Tibial nerve (tissue), 4 donors: ENCODE results near the gene KCNH3.

Experiments used
- EP300 ChIP-seq, 2 donors: sonication (generic); formaldehyde crosslinking; IDR thresholded peaks; one replicate each; pipeline ENCODE4 v1.6.1; 2017; ENCODE audit warnings: antibody characterized with exemption in 2 of 2, mild to moderate bottlenecking in 1 of 2
- TF ChIP-seq, protein P1 (sequence below), 5 experiments: fragments of 200-600 bp in 3 of 5; fragments of 450-650 bp in 2 of 5; sonication (generic) in 3 of 5; IDR thresholded peaks; one replicate each; pipeline ENCODE4 v1.5.1; 2016 to 2019; ENCODE audit warnings: antibody characterized with exemption in 5 of 5, mild to moderate bottlenecking in 3 of 5, moderate library complexity in 2 of 5

DNA sequence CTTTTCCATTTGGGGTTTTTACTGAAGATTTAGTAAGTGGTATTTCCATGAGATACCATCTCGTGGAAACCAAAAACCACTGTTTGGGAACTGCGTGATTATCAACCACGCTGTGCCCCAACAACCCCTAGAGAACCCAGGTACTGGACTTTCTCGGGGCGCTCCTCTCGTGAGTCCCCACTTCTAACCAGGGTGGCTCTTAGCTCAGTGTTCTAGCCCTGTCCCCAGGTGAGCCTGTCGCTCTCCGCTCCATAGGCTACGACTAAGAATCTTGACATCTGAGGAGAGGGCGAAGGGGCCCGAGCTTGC is 28.4 kb downstream of the KCNH3 start:
- TF ChIP-seq, protein P1, sequence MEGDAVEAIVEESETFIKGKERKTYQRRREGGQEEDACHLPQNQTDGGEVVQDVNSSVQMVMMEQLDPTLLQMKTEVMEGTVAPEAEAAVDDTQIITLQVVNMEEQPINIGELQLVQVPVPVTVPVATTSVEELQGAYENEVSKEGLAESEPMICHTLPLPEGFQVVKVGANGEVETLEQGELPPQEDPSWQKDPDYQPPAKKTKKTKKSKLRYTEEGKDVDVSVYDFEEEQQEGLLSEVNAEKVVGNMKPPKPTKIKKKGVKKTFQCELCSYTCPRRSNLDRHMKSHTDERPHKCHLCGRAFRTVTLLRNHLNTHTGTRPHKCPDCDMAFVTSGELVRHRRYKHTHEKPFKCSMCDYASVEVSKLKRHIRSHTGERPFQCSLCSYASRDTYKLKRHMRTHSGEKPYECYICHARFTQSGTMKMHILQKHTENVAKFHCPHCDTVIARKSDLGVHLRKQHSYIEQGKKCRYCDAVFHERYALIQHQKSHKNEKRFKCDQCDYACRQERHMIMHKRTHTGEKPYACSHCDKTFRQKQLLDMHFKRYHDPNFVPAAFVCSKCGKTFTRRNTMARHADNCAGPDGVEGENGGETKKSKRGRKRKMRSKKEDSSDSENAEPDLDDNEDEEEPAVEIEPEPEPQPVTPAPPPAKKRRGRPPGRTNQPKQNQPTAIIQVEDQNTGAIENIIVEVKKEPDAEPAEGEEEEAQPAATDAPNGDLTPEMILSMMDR (IDR thresholded peaks at IDR 0.05), result no peak
- TF ChIP-seq EP300 (IDR thresholded peaks at IDR 0.05), result no peak
